ENCODE results near the gene MS4A6E.

GRCh38 chr11:60334005-60334620 is 7.1 kb downstream of the MS4A6E start:
- TF ChIP-seq EZH2phosphoT487 (IDR thresholded peaks at IDR 0.05): no peak
- TF ChIP-seq CTCF (IDR thresholded peaks at IDR 0.05): peak; percentile 69
- no peak for TF ChIP-seq EZH2 (IDR thresholded peaks at IDR 0.05)

Measured in neural progenitor cell (in vitro differentiated cells).